Thyroid gland (tissue), 4 donors: ENCODE data around the gene RHBDD1. TPM values are rescaled to one million over a fixed set of nuclear protein-coding genes. Genes with fewer than 3 reads are reported as not detected.
A peak's percentile ranks its signal among the peaks of the same experiment; 100 is the strongest.

Source experiments
- DNase-seq, 2 donors: peaks; one replicate each; pipeline ENCODE4 v3.0.0-alpha.2; 2019
- H3K27ac ChIP-seq, 3 donors: fragments of 200-600 bp; sonication (generic); 1 replicate in 2 of 3; 2 replicates in 1 of 3; pipeline ENCODE4 v1.5.1; 2016 to 2019; ENCODE audit warnings: mild to moderate bottlenecking in 1 of 3, moderate library complexity in 1 of 3
- H3K27me3 ChIP-seq: fragments of 200-600 bp; sonication (generic); one replicate; pipeline ENCODE4 v1.5.1; 2019
- H3K36me3 ChIP-seq, 2 donors: fragments of 200-600 bp; sonication (generic); one replicate each; pipeline ENCODE4 v1.5.1; 2016 to 2019
- H3K4me1 ChIP-seq, 2 donors: fragments of 200-600 bp; sonication (generic); one replicate each; pipeline ENCODE4 v1.5.1; 2017 to 2019
- H3K4me3 ChIP-seq, 3 donors: fragments of 200-600 bp; sonication (generic); replicated peaks in 1 of 3; 1 replicate in 2 of 3; 2 replicates in 1 of 3; pipeline ENCODE4 v1.5.1; 2016; ENCODE audit warnings: mild to moderate bottlenecking in 1 of 3
- H3K9me3 ChIP-seq: fragments of 200-600 bp; sonication (generic); one replicate; pipeline ENCODE4 v1.5.1; 2017
- POLR2A ChIP-seq, 2 donors: fragments of 450-650 bp; IDR thresholded peaks; one replicate each; pipeline ENCODE4 v1.6.1; 2017; ENCODE audit warnings: antibody characterized with exemption in 2 of 2, mild to moderate bottlenecking in 2 of 2, moderate library complexity in 1 of 2
- WGBS, 2 donors: methylation state at CpG; one replicate each; pipeline ENCODE4 v1.1.5; 2017; 5-methylcytosine and 5-hydroxymethylcytosine counted together
- intact Hi-C: fragments of 100-400 bp; cut with DNase I; formaldehyde crosslinking; loops from one replicate; pipeline ENCODE4 v1.15.1; 2023
- total RNA-seq, 4 donors: library from RNA; depleted of rRNA; stranded (reverse); fragments of >200 nt; gene quantifications; one replicate each; pipeline ENCODE4 v1.2.3, GENCODE V29; 2016
- TF ChIP-seq, protein P1 (sequence below), 6 experiments: fragments of 200-600 bp in 3 of 6; fragments of 450-650 bp in 3 of 6; sonication (generic) in 3 of 6; IDR thresholded peaks; one replicate each; pipeline ENCODE4 v1.5.1; 2016 to 2019; ENCODE audit warnings: antibody characterized with exemption in 6 of 6, mild to moderate bottlenecking in 2 of 6, inconsistent platforms in 1 of 6, moderate library complexity in 1 of 6

The RHBDD1 gene
- total RNA-seq, 4 donors from 2014 or later, result 17.2 to 36.5 (median 26.2) TPM

DNA sequence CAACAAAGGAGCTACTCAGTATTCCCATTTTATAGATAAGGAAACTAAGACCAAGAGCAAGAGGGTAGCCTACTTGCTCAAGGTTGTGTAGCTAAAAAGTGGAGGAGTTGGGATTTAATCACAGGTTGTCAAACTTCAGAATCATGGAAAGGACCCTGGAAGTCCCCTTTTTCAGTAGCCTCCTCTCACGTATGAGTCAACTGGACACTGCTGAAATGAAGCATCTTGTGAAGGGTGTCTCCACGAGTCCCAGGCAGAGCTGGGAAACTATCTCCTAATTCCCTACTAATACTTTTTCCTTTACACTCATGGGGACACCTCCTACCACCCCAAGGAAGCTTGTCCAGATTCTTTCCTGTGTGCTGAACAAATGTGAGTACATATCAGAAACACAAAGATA is 155.8 kb downstream of the RHBDD1 start:
- no peaks in the 10 kb centered on the region for H3K27me3 ChIP-seq
- peaks cover 0 to 7% of the 10 kb centered on the region in 2 donors for H3K36me3 ChIP-seq
- no peaks in the 10 kb centered on the region for H3K9me3 ChIP-seq
- 88 to 89% methylated on average over 2 of the region's 2 CpGs for WGBS, 2 donors
- intact Hi-C loops, result loop anchor here (10.0 kb wide), 1 partner anchor 1867 kb away; no protein-coding TSS in a partner anchor
- DNase-seq, result no peak
- H3K4me3 ChIP-seq, result no peak overlapping the region
- no peaks in the 10 kb centered on the region for H3K4me1 ChIP-seq
- TF ChIP-seq POLR2A (IDR thresholded peaks at IDR 0.05), result no peak
- TF ChIP-seq, protein P1, sequence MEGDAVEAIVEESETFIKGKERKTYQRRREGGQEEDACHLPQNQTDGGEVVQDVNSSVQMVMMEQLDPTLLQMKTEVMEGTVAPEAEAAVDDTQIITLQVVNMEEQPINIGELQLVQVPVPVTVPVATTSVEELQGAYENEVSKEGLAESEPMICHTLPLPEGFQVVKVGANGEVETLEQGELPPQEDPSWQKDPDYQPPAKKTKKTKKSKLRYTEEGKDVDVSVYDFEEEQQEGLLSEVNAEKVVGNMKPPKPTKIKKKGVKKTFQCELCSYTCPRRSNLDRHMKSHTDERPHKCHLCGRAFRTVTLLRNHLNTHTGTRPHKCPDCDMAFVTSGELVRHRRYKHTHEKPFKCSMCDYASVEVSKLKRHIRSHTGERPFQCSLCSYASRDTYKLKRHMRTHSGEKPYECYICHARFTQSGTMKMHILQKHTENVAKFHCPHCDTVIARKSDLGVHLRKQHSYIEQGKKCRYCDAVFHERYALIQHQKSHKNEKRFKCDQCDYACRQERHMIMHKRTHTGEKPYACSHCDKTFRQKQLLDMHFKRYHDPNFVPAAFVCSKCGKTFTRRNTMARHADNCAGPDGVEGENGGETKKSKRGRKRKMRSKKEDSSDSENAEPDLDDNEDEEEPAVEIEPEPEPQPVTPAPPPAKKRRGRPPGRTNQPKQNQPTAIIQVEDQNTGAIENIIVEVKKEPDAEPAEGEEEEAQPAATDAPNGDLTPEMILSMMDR (IDR thresholded peaks at IDR 0.05), result no peak
- H3K27ac ChIP-seq, result no peak overlapping the region

DNA sequence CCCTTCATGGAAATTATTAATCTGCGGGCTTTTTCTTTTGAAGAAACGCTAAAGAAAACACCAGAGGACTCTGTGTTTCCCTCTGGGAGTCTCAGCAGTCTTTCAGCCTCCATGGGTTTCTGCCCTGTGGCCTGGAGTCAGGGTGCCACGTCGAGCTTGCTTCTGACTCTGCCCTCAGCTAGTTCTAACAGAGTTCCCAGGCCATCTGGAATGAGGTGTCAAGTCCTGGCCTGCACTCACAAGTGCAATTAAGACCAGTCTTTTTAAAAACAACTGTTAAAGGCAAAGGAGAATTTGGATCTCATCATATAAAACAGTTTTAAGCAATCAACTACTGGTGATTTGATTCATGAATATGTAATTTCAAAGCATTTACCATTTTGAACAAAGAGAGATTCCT is 157.3 kb downstream of the RHBDD1 start:
- TF ChIP-seq POLR2A (IDR thresholded peaks at IDR 0.05), result no peak
- TF ChIP-seq, protein P1 (IDR thresholded peaks at IDR 0.05), result no peak
- 76 to 77% methylated on average over 4 of the region's 4 CpGs for WGBS, 2 donors
- no peaks in the 10 kb centered on the region for H3K27me3 ChIP-seq
- H3K9me3 ChIP-seq, result no peaks in the 10 kb centered on the region
- H3K4me3 ChIP-seq, result no peak overlapping the region
- no peak for DNase-seq
- no peak overlapping the region for H3K27ac ChIP-seq
- no peaks in the 10 kb centered on the region for H3K4me1 ChIP-seq
- intact Hi-C loops, result loop anchor here (10.0 kb wide), 1 partner anchor 1868 kb away; no protein-coding TSS in a partner anchor
- H3K36me3 ChIP-seq, result peaks cover 0 to 7% of the 10 kb centered on the region in 2 donors

DNA sequence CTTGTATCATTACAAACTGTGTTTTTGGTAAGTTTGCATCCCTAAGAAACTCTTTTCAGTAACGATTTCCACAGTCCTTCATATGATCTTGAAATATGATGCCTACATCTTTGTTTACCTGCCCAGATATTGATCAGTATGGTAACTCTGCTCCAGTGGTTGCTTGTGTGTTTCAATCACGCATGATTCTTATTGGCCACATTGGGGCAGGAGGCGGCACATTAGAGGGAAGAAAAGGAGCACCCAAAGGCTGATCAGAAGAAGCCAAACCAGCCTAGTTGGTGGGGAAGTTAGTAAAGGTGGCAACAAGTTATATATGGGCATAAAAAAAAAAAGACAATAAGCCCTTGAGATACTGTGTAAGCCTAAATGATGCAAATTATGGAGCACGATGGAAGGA is 158.9 kb downstream of the RHBDD1 start:
- no peaks in the 10 kb centered on the region for H3K9me3 ChIP-seq
- no peak overlapping the region for H3K27ac ChIP-seq
- H3K4me3 ChIP-seq, result no peak overlapping the region
- 92 to 96% methylated on average over 4 of the region's 4 CpGs for WGBS, 2 donors
- no peaks in the 10 kb centered on the region for H3K4me1 ChIP-seq
- no peak for DNase-seq
- H3K27me3 ChIP-seq, result no peaks in the 10 kb centered on the region
- H3K36me3 ChIP-seq, result peaks cover 2 to 7% of the 10 kb centered on the region in 2 donors
- intact Hi-C loops, result loop anchor here (10.0 kb wide), 1 partner anchor 1870 kb away; no protein-coding TSS in a partner anchor
- TF ChIP-seq POLR2A (IDR thresholded peaks at IDR 0.05), result no peak
- TF ChIP-seq, protein P1 (IDR thresholded peaks at IDR 0.05), result peak in 1 of 6 experiments; percentile 7

DNA sequence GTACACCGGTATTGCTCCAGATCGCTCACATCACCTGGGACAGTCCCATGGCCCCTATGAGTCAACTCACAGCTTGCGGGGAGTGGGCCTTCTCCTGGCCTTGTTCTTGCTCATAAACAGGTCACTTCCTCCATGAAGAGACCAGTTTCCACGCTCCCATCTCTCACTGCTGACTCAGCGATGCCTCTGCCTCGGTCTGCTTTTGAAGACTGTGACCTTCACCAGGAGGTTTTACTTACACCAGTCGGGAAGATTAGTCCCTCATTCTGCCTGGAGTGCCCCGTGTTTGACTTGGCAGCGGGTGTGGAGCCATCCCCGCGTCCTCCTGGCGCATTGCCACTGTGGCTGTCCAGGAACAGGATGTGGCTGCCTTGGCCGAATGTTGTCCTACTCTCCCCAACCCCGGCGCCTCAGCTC is 159.8 kb downstream of the RHBDD1 start:
- no peak for TF ChIP-seq POLR2A (IDR thresholded peaks at IDR 0.05)
- TF ChIP-seq, protein P1 (IDR thresholded peaks at IDR 0.05), result no peak
- Histone ChIP-seq H3K4me1 (no peaks in the 10 kb centered on the region), H3K27ac (no peak overlapping the region), H3K9me3 (no peaks in the 10 kb centered on the region), H3K36me3 (peaks cover 2 to 7% of the 10 kb centered on the region in 2 donors), H3K4me3 (no peak overlapping the region), H3K27me3 (no peaks in the 10 kb centered on the region)
- intact Hi-C loops, result loop anchor here (10.0 kb wide), 1 partner anchor 1871 kb away; no protein-coding TSS in a partner anchor
- peak in 1 of 2 donors; percentile 13 for DNase-seq
- WGBS, 2 donors, result 72 to 90% methylated on average over 15 of the region's 15 CpGs

DNA sequence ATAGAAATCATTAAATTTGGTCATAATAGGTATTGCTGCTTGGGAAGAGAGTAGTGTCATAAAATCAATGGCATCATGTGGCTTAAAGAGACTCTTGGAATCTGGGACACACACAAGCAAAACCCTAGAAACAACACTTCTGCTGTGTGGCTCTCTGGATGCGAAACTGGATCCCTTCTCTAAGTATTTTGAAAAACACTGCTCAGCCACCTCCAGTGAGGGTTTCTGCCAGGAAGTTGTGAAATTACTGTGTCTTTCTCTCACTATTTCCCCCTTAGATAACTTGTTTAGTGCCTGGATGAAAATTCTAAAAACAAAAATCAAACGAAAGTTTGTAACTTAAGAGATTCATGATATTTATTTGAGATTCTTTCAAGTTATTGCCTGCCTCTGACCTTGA is 163.8 kb downstream of the RHBDD1 start:
- H3K27ac ChIP-seq, result no peak overlapping the region
- 82 to 88% methylated on average over 2 of the region's 2 CpGs for WGBS, 2 donors
- DNase-seq, result no peak
- no peak overlapping the region for H3K4me3 ChIP-seq
- H3K4me1 ChIP-seq, result no peaks in the 10 kb centered on the region
- H3K9me3 ChIP-seq, result no peaks in the 10 kb centered on the region
- H3K27me3 ChIP-seq, result no peaks in the 10 kb centered on the region
- no peak for TF ChIP-seq POLR2A (IDR thresholded peaks at IDR 0.05)
- H3K36me3 ChIP-seq, result peaks cover 2 to 7% of the 10 kb centered on the region in 2 donors
- intact Hi-C loops, result loop anchor here (10.0 kb wide), 1 partner anchor 1875 kb away; no protein-coding TSS in a partner anchor
